CD14-positive monocyte (primary cell): Measurements from ENCODE around the gene NARF. TPM values are rescaled to one million over a fixed set of nuclear protein-coding genes. Genes with fewer than 3 reads are reported as not detected.

ENCODE experiments used
- DNase-seq, 3 donors: peaks; one replicate each; pipeline ENCODE4 v3.0.0-alpha.2; 2011 to 2022
- H2AFZ ChIP-seq: 2 replicates; pipeline ENCODE4 v1.6.0; 2012; ENCODE audit warnings: mild to moderate bottlenecking, low read depth, low read length, inconsistent platforms; ENCODE audit not compliant: insufficient read depth, poor library complexity, severe bottlenecking
- H3K27ac ChIP-seq, 2 donors: 1 replicate in 1 of 2; 2 replicates in 1 of 2; pipeline ENCODE4 v1.5.1; 2012 to 2013; ENCODE audit warnings: low read length in 2 of 2, control low read depth in 1 of 2, inconsistent platforms in 1 of 2, low read depth in 1 of 2, mild to moderate bottlenecking in 1 of 2
- H3K27me3 ChIP-seq, 2 donors: one replicate each; pipeline versions ENCODE4 v1.6.0 to v1.6.1; 2011 to 2013; ENCODE audit warnings: low read length in 2 of 2; ENCODE audit not compliant: control insufficient read depth in 2 of 2, insufficient read depth in 2 of 2
- H3K36me3 ChIP-seq, 2 donors: replicated peaks in 1 of 2; 1 replicate in 1 of 2; 2 replicates in 1 of 2; pipeline versions ENCODE4 v1.5.1 to v1.6.1; 2012 to 2013; ENCODE audit warnings: low read length in 2 of 2, control low read depth in 1 of 2, inconsistent platforms in 1 of 2, mild to moderate bottlenecking in 1 of 2; ENCODE audit not compliant: insufficient read depth in 2 of 2, control insufficient read depth in 1 of 2
- H3K4me1 ChIP-seq, 2 donors: 1 replicate in 1 of 2; 2 replicates in 1 of 2; pipeline versions ENCODE4 v1.5.1 to v1.6.1; 2012 to 2013; ENCODE audit warnings: low read length in 2 of 2, control low read depth in 1 of 2, inconsistent platforms in 1 of 2, mild to moderate bottlenecking in 1 of 2, moderate library complexity in 1 of 2; ENCODE audit not compliant: insufficient read depth in 2 of 2, control insufficient read depth in 1 of 2
- H3K4me2 ChIP-seq: replicated peaks from 2 replicates; pipeline ENCODE3; 2012; ENCODE audit warnings: low read length, moderate library complexity, mild to moderate bottlenecking; ENCODE audit not compliant: poor library complexity, severe bottlenecking; ENCODE audit errors: extremely low read depth
- H3K4me3 ChIP-seq, 3 experiments: fragments of 200-600 bp in 1 of 3; sonication (generic) in 1 of 3; replicated peaks in 1 of 3; 1 replicate in 2 of 3; 2 replicates in 1 of 3; pipeline ENCODE4 v1.5.1; 2011 to 2013; ENCODE audit warnings: low read length in 3 of 3, mild to moderate bottlenecking in 3 of 3, control low read depth in 2 of 3, low read depth in 2 of 3, inconsistent platforms in 1 of 3, moderate library complexity in 1 of 3
- H3K79me2 ChIP-seq: 2 replicates; pipeline ENCODE4 v1.6.0; 2012; ENCODE audit warnings: mild to moderate bottlenecking, control low read depth, inconsistent platforms, low read length, moderate library complexity; ENCODE audit not compliant: insufficient read depth
- H3K9ac ChIP-seq: 2 replicates; pipeline ENCODE4 v1.6.0; 2017; ENCODE audit warnings: low read length, mild to moderate bottlenecking; ENCODE audit not compliant: insufficient read depth, poor library complexity, severe bottlenecking
- H3K9me3 ChIP-seq, 2 donors: replicated peaks in 1 of 2; 1 replicate in 1 of 2; 2 replicates in 1 of 2; pipeline versions ENCODE4 v1.5.1 to v1.6.1; 2012 to 2013; ENCODE audit warnings: low read length in 2 of 2, control low read depth in 1 of 2; ENCODE audit not compliant: control insufficient read depth in 1 of 2, insufficient read depth in 1 of 2
- H4K20me1 ChIP-seq: 2 replicates; pipeline ENCODE4 v1.6.0; 2012; ENCODE audit warnings: mild to moderate bottlenecking, low read length, control low read depth, moderate library complexity; ENCODE audit not compliant: insufficient read depth
- H3K27ac Mint-ChIP-seq, 7 donors: one replicate each; pipeline ENCODE4 v1.8.0; 2020; ENCODE audit warnings: mild to moderate bottlenecking in 7 of 7, mixed read lengths in 7 of 7, moderate library complexity in 6 of 7, inconsistent platforms in 2 of 7
- H3K27me3 Mint-ChIP-seq, 3 donors: one replicate each; pipeline ENCODE4 v1.8.0; 2021 to 2022; ENCODE audit warnings: low read depth in 3 of 3, mild to moderate bottlenecking in 3 of 3, mixed read lengths in 3 of 3, moderate library complexity in 3 of 3, inconsistent platforms in 1 of 3
- H3K36me3 Mint-ChIP-seq, 2 donors: one replicate each; pipeline ENCODE4 v1.8.0; 2020; ENCODE audit warnings: mixed read lengths in 2 of 2, inconsistent platforms in 1 of 2, mild to moderate bottlenecking in 1 of 2
- H3K4me1 Mint-ChIP-seq: one replicate; pipeline ENCODE4 v1.8.0; 2020; ENCODE audit warnings: mild to moderate bottlenecking, mixed read lengths
- H3K4me3 Mint-ChIP-seq, 2 donors: one replicate each; pipeline ENCODE4 v1.8.0; 2020; ENCODE audit warnings: mild to moderate bottlenecking in 2 of 2, mixed read lengths in 2 of 2, moderate library complexity in 1 of 2
- H3K9me3 Mint-ChIP-seq, 7 donors: one replicate each; pipeline ENCODE4 v1.8.0; 2020 to 2022; ENCODE audit warnings: mixed read lengths in 7 of 7, mild to moderate bottlenecking in 6 of 7, moderate library complexity in 6 of 7, inconsistent platforms in 2 of 7
- WGBS: methylation state at CpG from one replicate; pipeline ENCODE4 v1.1.5; 2013; ENCODE audit warnings: missing lambda C conversion rate; ENCODE audit not compliant: insufficient coverage; 5-methylcytosine and 5-hydroxymethylcytosine counted together
- intact Hi-C, 2 donors: fragments of 100-400 bp; cut with micrococcal nuclease; formaldehyde crosslinking; loops; one replicate each; pipeline versions ENCODE4 v1.15.0 to v1.15.1; 2023
- polyA plus RNA-seq, 3 donors: library from polyadenylated mRNA; depleted of rRNA in 1 of 3; unstranded in 2 of 3; stranded (reverse) in 1 of 3; fragments of 300-500 nt in 2 of 3; fragments of >200 nt in 1 of 3; fragmentation: Illumina TruSeq in 2 of 3; gene quantifications; 1 replicate in 2 of 3; 2 replicates in 1 of 3; pipeline ENCODE4 v1.2.3, GENCODE V29; 2012 to 2021
- TF ChIP-seq, protein P1 (sequence below): fragments of 200-600 bp; IDR thresholded peaks from one replicate; pipeline ENCODE4 v1.8.0; 2022; ENCODE audit warnings: antibody characterized with exemption, mild to moderate bottlenecking

The NARF gene
- polyA plus RNA-seq, 3 donors = 91.2 to 101 (median 100) TPM

DNA sequence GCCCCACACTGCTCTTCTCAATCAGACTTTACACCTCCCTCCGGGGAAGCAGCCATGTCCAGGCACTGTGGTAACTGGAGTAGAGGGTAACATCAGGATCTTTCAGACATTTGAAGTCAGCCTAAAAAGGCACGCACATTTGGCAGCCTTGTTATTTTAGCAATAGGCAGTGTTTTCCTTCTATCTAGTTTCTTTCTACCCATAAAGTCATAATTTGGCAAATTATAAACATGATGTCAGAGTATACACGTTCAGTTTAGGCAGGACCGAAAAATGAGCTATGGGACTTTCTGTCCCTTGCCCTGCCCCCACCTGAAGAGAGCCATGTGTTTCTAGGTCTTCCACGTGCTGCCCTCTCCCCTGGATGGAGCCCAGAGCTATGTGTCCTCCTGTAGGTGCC is 21.1 kb downstream of the NARF start:
- H3K27me3 ChIP-seq = no peaks in the 10 kb centered on the region
- TF ChIP-seq, protein P1, sequence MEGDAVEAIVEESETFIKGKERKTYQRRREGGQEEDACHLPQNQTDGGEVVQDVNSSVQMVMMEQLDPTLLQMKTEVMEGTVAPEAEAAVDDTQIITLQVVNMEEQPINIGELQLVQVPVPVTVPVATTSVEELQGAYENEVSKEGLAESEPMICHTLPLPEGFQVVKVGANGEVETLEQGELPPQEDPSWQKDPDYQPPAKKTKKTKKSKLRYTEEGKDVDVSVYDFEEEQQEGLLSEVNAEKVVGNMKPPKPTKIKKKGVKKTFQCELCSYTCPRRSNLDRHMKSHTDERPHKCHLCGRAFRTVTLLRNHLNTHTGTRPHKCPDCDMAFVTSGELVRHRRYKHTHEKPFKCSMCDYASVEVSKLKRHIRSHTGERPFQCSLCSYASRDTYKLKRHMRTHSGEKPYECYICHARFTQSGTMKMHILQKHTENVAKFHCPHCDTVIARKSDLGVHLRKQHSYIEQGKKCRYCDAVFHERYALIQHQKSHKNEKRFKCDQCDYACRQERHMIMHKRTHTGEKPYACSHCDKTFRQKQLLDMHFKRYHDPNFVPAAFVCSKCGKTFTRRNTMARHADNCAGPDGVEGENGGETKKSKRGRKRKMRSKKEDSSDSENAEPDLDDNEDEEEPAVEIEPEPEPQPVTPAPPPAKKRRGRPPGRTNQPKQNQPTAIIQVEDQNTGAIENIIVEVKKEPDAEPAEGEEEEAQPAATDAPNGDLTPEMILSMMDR = no peak
- no peaks in the 10 kb centered on the region for H3K79me2 ChIP-seq
- 100% methylated on average over 1 of the region's 5 CpGs for WGBS
- Mint-ChIP-seq H3K27ac (peak overlapping the region in 1 of 7 donors; percentile 10), H3K9me3 (no peaks in the 10 kb centered on the region), H3K4me3 (no peak overlapping the region), H3K36me3 (peaks cover 81 to 93% of the 10 kb centered on the region in 2 donors), H3K27me3 (no peaks in the 10 kb centered on the region), H3K4me1 (peaks cover 2% of the 10 kb centered on the region)
- no peak overlapping the region for H3K9ac ChIP-seq
- intact Hi-C loops = no loop called here
- peaks cover 84 to 98% of the 10 kb centered on the region in 2 donors for H3K36me3 ChIP-seq
- H3K4me3 ChIP-seq = no peak overlapping the region
- no peak overlapping the region for H3K4me2 ChIP-seq
- no peaks in the 10 kb centered on the region for H3K4me1 ChIP-seq
- DNase-seq = no peak
- no peaks in the 10 kb centered on the region for H3K9me3 ChIP-seq
- H3K27ac ChIP-seq = no peak overlapping the region
- peaks cover 15% of the 10 kb centered on the region for H4K20me1 ChIP-seq
- H2AFZ ChIP-seq = no peak overlapping the region

DNA sequence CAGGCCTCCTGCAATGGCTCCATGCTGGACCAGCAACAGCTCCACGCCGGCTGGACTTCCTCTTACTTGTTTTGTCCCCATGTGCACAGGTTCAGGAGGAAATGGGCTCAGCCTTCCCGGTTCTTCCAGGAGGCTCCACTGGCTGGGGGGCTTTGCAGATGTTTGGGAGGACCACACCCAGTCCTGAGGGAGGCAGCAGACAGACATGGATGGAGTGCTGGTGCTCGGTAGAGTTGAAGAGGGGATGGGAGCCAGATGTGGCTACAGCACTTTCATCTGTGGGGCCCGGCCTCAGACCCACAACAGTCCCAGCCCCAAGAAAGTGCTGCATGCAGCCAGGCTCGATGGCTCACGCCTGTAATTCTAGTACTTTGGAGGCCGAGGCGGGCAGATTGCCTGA is 21.8 kb downstream of the NARF start:
- H3K4me3 Mint-ChIP-seq = no peak overlapping the region
- H3K27ac ChIP-seq = no peak overlapping the region
- no peaks in the 10 kb centered on the region for H3K27me3 Mint-ChIP-seq
- WGBS = 100% methylated on average over 5 of the region's 9 CpGs
- no peak overlapping the region for H3K4me3 ChIP-seq
- H3K27ac Mint-ChIP-seq = no peak overlapping the region
- peaks cover 15% of the 10 kb centered on the region for H4K20me1 ChIP-seq
- DNase-seq = no peak
- no peaks in the 10 kb centered on the region for H3K9me3 Mint-ChIP-seq
- H3K36me3 Mint-ChIP-seq = peaks cover 83 to 93% of the 10 kb centered on the region in 2 donors
- no peak overlapping the region for H3K9ac ChIP-seq
- TF ChIP-seq, protein P1 = no peak
- H3K9me3 ChIP-seq = no peaks in the 10 kb centered on the region
- H3K4me2 ChIP-seq = no peak overlapping the region
- H3K4me1 ChIP-seq = no peaks in the 10 kb centered on the region
- peaks cover 2% of the 10 kb centered on the region for H3K4me1 Mint-ChIP-seq
- H3K27me3 ChIP-seq = no peaks in the 10 kb centered on the region
- H2AFZ ChIP-seq = no peak overlapping the region
- intact Hi-C loops = no loop called here
- H3K79me2 ChIP-seq = no peaks in the 10 kb centered on the region
- peaks cover 84 to 98% of the 10 kb centered on the region in 2 donors for H3K36me3 ChIP-seq
